Endothelial cell (in vitro differentiated cells): ENCODE measurements around the gene CRYBG2. TPM values are rescaled to one million over a fixed set of nuclear protein-coding genes. Genes with fewer than 3 reads are reported as not detected.
"Not testable (repeated sequence)": the region's sequence is repeated elsewhere in the genome, so short reads cannot be mapped to it uniquely, and the experiment has no call there.

Source experiments
- DNase-seq: peaks from one replicate; pipeline ENCODE4 v3.0.0; 2021; ENCODE audit warnings: low spot score
- H3K27ac Mint-ChIP-seq: one replicate; pipeline ENCODE4 v1.8.0; 2021; ENCODE audit warnings: mixed read lengths, inconsistent platforms; ENCODE audit not compliant: unreplicated experiment
- H3K27me3 Mint-ChIP-seq: one replicate; pipeline ENCODE4 v1.8.0; 2021; ENCODE audit warnings: mild to moderate bottlenecking, moderate library complexity, mixed read lengths, inconsistent platforms; ENCODE audit not compliant: unreplicated experiment
- H3K36me3 Mint-ChIP-seq: one replicate; pipeline ENCODE4 v1.8.0; 2021; ENCODE audit warnings: mild to moderate bottlenecking, low read depth, mixed read lengths, inconsistent platforms; ENCODE audit not compliant: unreplicated experiment
- H3K4me1 Mint-ChIP-seq: one replicate; pipeline ENCODE4 v1.8.0; 2021; ENCODE audit warnings: mild to moderate bottlenecking, mixed read lengths, inconsistent platforms; ENCODE audit not compliant: unreplicated experiment
- H3K4me3 Mint-ChIP-seq: one replicate; pipeline ENCODE4 v1.8.0; 2021; ENCODE audit warnings: mild to moderate bottlenecking, mixed read lengths, inconsistent platforms; ENCODE audit not compliant: unreplicated experiment
- H3K9me3 Mint-ChIP-seq: one replicate; pipeline ENCODE4 v1.8.0; 2021; ENCODE audit warnings: mixed read lengths, inconsistent platforms; ENCODE audit not compliant: unreplicated experiment
- CTCF ChIP-seq: fragments of 200-600 bp; sonication (generic); IDR thresholded peaks from one replicate; pipeline ENCODE4 v1.5.0; 2021; ENCODE audit warnings: antibody characterized with exemption; ENCODE audit not compliant: unreplicated experiment
- total RNA-seq: library from RNA; stranded (reverse); fragmentation: NEBNext Ultra II Directional; extraction: Animal tissue kit (Norgen Biotek cat#: 25700); gene quantifications from one replicate; pipeline ENCODE4 v1.2.1, GENCODE V29; 2021; ENCODE audit not compliant: unreplicated experiment

Gene CRYBG2
- total RNA-seq, 1 donor from 2014 or later = 1.4 TPM

DNA sequence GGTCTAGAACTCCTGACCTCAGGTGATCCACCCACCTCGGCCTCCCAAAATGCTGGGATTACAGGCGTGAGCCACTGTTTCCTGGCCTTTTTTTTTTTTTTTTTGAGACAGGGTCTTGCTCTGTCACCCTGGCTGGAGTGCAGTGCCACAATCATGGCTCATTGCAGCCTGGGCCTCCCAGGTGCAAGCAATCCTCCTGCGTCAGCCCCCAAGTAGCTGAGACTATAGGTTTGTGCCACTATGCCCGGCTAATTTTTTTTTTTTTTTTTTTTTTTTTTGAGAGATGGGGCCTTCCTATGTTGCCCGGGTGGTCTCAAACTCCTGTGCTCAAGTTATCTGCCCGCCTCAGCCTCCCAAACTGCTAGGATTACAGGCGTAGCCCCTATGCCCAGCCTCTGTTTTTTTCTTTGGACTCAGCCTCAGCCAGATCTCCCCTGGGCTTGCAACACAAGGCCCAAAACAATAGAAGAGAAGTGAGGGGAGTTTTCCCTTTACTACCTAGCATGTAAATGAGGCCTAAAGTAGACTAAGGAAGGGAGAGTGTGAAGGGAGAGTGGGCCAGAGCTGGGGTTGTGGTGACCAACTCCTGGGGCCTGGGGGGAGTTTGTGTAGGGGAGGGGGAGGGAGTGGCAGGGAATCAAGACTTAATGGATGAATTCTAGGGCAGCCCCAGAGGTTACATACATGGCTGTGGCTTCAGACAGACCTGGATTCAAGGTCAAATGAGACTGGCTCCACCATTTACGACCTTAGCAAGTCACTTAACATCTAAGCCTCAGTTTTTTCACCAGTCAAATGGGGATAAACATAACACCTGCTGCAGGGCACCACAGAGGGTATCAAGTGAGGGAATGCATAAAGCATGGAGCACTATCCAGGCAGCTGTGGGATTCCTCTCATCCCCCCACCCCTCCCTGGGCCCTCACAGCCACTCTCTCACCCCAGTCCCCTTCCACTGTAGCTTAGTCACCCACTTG, 37.8 kb downstream of the CRYBG2 start:
- no peak for TF ChIP-seq CTCF
- H3K27ac Mint-ChIP-seq = no peak overlapping the region
- peaks cover 10% of the 10 kb centered on the region for H3K4me1 Mint-ChIP-seq
- DNase-seq = no peak
- H3K36me3 Mint-ChIP-seq = no peaks in the 10 kb centered on the region
- no peaks in the 10 kb centered on the region for H3K9me3 Mint-ChIP-seq
- H3K27me3 Mint-ChIP-seq = peaks cover 6% of the 10 kb centered on the region
- H3K4me3 Mint-ChIP-seq = no peak overlapping the region

DNA sequence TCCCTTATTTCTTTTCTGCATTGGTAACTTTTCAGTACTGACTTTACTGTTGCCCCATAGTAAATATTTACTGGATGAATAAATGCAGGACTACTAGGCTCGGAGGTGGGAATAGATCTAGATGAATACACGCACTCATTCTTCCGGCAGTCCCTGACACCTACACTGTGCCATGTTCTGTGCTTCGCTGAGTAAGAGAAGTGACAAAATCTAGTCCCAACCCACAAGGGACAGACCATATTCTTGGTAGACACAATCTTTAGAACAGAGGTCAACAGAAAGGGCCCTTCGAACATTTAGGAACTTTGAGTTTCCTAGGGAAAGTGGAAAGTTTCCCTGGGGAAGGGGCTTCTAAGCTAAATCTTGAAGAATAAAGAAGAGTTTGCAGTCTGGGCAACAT, 39.4 kb downstream of the CRYBG2 start:
- Mint-ChIP-seq H3K27me3 (peaks cover 6% of the 10 kb centered on the region), H3K4me3 (no peak overlapping the region), H3K4me1 (peaks cover 10% of the 10 kb centered on the region), H3K9me3 (no peaks in the 10 kb centered on the region), H3K27ac (no peak overlapping the region), H3K36me3 (no peaks in the 10 kb centered on the region)
- DNase-seq = no peak
- TF ChIP-seq CTCF = no peak

GRCh38 chr1:26307966-26308899, 45.7 kb downstream of the CRYBG2 start:
- not testable (repeated sequence) for H3K27me3 Mint-ChIP-seq, H3K4me3 Mint-ChIP-seq, DNase-seq, H3K9me3 Mint-ChIP-seq, H3K36me3 Mint-ChIP-seq, H3K27ac Mint-ChIP-seq
- peaks cover 20% of the 10 kb centered on the region for H3K4me1 Mint-ChIP-seq

- Mint-ChIP-seq H3K36me3 (no peaks in the 10 kb centered on the region), H3K9me3 (no peaks in the 10 kb centered on the region), H3K27me3 (peaks cover 2% of the 10 kb centered on the region), H3K4me3 (no peak overlapping the region), H3K27ac (no peak overlapping the region), H3K4me1 (peaks cover 28% of the 10 kb centered on the region)
- TF ChIP-seq CTCF = no peak
- DNase-seq = no peak
These were observed 46.6 kb downstream of the CRYBG2 start for GRCh38 chr1:26307363-26307781.

GRCh38 chr1:26306290-26307229, 47.4 kb downstream of the CRYBG2 start, which contains the start of gene UBXN11:
TSS of gene UBXN11 (minus strand) at chr1:26306636. CDS start at chr1:26302883, 3,753 bp downstream.
- H3K4me1 Mint-ChIP-seq = peaks cover 29% of the 10 kb centered on the region
- DNase-seq = peak; percentile 88
- peak within 1 kb of the TSS; percentile 99 for H3K4me3 Mint-ChIP-seq
- peak within 1 kb of the TSS; percentile 95 for H3K27ac Mint-ChIP-seq
- TF ChIP-seq CTCF = no peak
- H3K27me3 Mint-ChIP-seq = peaks cover 2% of the 10 kb centered on the region
- no peaks in the 10 kb centered on the region for H3K36me3 Mint-ChIP-seq
- H3K9me3 Mint-ChIP-seq = no peaks in the 10 kb centered on the region
